ENCODE results near the gene PTPRQ.

DNA sequence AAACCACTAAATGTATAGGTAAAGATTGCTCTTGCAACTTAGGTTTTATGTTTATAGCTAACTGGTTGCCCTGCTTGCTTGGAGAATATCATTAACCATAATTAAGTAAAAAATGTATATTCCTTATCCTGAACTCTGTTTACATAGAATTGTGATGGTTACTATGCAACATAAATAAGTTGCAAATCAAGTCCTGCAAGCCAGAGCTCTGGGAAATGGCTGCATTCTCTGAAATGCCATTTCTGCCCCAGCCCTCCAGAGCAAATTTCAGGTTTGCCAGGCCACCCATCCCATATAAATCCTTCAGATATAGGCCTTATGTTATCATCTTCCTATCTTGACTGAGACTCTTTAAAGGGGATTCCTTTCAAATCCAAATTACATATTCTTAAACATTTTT, 145.0 kb downstream of the PTPRQ start:
- TF ChIP-seq, protein P1, sequence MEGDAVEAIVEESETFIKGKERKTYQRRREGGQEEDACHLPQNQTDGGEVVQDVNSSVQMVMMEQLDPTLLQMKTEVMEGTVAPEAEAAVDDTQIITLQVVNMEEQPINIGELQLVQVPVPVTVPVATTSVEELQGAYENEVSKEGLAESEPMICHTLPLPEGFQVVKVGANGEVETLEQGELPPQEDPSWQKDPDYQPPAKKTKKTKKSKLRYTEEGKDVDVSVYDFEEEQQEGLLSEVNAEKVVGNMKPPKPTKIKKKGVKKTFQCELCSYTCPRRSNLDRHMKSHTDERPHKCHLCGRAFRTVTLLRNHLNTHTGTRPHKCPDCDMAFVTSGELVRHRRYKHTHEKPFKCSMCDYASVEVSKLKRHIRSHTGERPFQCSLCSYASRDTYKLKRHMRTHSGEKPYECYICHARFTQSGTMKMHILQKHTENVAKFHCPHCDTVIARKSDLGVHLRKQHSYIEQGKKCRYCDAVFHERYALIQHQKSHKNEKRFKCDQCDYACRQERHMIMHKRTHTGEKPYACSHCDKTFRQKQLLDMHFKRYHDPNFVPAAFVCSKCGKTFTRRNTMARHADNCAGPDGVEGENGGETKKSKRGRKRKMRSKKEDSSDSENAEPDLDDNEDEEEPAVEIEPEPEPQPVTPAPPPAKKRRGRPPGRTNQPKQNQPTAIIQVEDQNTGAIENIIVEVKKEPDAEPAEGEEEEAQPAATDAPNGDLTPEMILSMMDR (IDR thresholded peaks at IDR 0.05), result no peak
- TF ChIP-seq POLR2A (IDR thresholded peaks at IDR 0.05) (no peak), POLR2AphosphoS5 (IDR thresholded peaks at IDR 0.05; ENCODE audit: insufficient read depth in 1 of 2, low read depth in 1 of 2) (no peak)

All from vagina (tissue), 2 donors.